Measurements from ENCODE around the gene RUSC2. TPM values are rescaled to one million over a fixed set of nuclear protein-coding genes. Genes with fewer than 3 reads are reported as not detected.
A peak's percentile ranks its signal among the peaks of the same experiment; 100 is the strongest.
"Not testable (repeated sequence)": the region's sequence is repeated elsewhere in the genome, so short reads cannot be mapped to it uniquely, and the experiment has no call there.

Gene RUSC2
- total RNA-seq, 1 donor from 2014 or later, result 29.8 TPM

DNA sequence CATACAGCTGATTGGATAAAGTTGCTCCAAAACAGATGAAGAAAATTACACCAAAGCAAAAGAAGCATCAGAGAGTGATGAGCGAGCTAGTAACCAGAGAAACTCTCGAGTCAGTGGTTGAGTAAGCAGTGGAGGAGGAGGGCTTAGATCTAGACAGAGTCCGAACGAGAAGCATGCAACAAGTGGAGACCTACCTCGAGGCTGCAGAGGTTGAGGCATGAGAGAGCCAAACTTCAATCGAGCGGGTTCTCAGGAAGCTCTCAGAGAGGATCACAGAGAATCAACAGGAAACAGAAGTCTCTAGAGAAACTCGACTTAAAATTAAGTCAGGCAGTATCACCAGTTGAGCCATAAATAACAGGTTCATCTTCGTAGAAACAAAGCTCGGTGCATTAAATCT is 6.1 kb downstream of the RUSC2 start:
- DNase-seq (ENCODE audit: low spot score), result no peak

DNA sequence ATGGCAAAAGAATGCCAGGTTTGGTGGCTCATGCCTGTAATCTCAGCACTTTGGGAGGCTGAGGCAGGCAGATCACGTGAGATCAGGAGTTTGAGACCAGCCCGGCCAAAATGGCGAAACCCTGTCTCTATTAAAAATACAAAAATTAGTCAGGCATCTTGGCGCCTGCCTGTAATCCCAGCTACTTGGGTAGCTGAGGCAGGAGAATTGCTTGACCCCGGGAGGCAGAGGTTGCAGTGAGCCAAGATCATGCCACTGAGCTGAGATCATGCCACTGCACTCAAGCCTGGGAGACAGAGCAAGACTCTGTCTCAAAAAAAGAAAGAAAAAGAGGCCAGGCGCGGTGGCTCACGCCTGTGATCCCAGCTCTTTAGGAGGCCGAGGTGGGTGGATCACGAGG is 8.3 kb downstream of the RUSC2 start:
- DNase-seq (ENCODE audit: low spot score), result not testable (repeated sequence)

DNA sequence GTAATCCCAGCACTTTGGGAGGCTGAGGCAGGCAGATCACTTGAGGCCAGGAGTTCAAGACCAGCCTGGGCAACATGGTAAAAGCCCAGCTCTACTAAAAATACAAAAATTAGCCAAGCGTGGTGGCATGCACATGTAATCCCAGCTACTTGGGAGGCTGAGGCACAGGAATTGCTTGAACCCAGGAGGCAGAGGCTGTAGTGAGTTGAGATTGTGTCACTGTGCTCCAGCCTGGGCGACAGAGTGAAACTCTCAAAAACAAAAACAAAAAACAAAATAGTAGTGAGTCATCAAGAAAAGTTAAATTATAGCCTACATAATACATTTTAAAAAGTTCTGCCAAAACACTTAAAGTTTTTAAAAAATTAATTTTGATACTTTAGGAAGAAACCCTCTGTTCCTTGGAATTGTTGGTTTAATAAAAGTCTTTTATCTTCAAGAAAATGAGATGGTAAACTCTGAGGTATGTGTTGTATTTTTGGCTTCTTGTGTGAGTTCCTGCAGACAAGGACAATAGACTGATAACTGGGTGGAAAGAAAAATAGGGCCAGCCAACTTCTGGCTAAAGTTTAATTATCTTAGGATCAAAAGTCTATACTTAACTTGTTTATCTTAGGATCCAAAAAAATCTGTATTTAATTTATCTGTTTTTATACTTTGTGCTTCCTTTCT is 9.3 kb downstream of the RUSC2 start:
- no peak for DNase-seq (ENCODE audit: low spot score)

DNA sequence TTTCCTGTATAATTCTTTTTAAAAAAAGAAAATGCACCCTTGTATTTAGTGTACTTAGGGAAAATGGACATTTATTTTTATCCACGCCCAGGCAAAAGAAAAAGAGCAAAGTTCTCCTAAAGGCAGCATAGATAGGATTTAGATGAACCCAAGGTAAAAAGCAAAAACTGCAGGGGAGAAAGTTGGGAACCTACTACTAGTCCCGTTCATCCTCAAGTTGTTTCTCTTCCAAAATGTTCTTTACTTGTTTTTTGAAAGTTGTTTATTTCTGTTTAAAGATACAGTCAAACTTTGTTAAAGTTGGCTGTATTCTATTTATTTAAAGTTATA is 9.8 kb downstream of the RUSC2 start:
- DNase-seq (ENCODE audit: low spot score), result no peak

DNA sequence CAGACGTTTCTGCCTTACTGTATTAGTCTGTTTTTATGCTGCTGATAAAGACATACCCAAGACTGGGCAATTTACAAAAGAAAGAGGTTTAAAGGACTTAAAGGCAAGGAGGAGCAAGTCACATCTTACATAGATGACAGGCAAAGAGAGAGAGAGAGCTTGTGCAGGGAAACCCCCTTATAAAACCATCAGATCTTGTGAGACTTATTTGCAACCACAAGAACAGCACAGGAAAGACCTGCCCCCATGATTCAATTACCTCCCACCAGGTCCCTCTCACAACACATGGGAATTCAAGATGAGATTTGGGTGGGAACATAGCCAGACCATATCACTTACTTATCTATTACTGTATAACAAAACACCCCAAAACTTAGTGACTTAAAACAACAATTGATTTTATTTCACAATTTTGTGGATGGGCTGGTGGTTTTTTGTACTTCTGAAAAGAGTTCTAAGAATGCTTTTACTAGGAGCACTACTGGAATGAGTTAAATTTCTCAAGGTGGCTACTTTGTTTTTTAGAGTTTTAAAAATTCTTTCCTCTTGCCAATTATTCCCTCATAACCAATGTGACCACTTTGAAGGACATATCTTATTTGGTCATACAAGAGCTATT is 10.3 kb downstream of the RUSC2 start:
- DNase-seq (ENCODE audit: low spot score), result no peak

DNA sequence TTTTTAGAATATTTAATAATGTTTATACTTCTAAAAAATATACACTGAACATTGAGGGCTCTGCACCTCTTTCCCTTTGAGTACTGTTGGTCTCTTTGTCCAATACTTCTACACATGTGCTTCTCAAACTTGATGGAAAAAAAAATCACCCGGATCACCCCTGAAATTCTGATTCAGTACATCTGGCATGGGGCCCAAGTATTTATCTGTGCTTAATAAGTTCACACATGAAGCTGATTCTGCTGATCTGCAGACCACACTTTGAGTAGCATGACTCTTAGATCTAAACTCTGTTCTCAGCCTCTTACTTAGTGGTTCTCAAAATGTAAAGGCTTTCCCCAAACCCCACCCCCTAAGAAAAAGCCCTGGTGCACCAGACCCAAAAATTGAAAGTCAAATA is 12.0 kb downstream of the RUSC2 start:
- DNase-seq (ENCODE audit: low spot score), result no peak

DNA sequence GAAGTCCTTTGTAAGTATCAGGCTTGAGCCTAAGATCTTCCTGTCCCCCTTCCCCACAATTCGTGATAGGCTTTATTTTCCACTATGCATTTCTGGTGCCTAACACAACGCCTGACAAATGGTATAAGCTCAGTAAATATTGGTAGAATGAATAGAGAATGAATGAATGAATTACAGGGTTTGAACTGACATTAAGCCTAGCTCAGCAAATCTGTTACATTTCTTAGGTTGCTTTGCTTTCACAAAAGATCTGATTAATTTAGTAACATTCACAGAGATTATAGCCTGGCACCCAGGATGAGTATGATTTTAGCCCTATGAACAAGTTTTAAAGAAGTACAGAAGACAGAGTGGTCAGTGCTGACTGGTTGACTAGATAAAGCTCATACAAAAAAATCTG is 16.4 kb downstream of the RUSC2 start:
- DNase-seq (ENCODE audit: low spot score), result no peak

DNA sequence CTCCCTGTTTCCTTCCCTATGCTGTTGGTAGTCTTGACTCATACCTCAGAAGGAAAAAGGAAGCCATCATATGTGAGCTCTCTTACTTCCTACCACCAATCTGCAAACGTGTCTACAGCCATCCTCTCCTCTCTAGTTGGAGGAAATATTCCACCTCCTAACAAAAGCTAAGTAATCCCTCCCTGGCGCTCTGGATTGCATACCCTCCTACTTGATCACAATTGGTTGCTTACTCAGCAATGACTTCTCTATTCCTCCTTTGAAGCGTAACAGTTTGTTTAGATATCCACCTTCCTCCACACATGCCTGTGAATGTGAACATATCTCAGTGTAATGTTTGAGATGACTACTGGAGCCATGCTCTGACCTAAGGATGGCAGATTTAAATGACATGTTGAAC is 18.2 kb downstream of the RUSC2 start:
- DNase-seq (ENCODE audit: low spot score), result no peak

DNA sequence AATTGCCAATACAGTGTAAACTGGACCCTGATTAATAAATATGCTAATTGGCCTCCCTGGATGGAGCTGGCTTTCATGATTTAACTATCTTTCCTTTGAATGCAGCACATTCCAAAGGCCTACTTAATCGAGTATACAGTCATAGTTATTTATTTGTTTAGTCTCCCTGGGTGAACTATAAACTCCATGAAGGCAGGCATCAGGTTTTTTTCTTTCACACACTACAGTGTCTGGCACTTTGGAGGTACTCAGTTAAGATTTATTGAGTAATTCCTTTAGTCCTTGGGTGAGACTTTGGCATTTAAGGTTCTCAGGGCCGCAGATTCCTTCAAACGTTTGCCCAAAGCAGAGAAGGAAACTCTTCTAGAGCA is 20.5 kb downstream of the RUSC2 start:
- no peak for DNase-seq (ENCODE audit: low spot score)

DNA sequence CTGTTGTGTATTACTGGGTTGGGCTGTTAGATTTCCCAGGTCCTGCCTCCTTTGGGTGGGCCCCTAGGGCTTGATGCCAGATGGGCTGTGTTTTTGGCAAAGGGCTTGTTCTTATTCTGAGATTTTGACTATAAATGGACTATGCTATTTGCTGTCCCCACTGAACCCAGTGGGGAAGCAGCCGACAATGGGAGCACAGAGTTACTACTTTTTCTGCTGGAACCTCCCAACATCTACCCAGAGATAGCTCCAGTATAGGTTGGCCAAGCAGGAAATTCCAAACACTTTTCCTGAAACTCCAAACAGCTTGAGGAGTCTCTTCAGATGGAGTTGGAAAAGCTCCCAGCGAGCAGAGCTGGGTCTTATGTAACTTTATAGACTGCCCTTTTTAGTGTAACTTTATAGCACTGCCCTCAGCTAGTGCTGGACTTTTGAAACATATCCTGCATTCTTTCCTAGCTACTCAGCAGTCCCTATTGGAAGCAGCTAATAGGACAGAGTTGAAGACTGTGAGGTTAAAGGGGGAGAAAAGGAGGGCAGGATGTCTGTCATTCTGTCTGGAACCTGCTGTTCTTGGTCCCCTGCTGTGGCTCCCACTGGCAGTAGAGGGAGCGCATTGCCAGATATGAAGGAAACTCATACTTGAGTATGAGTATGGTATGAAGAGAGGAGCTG is 21.0 kb downstream of the RUSC2 start:
- DNase-seq (ENCODE audit: low spot score), result peak; percentile 80

DNA sequence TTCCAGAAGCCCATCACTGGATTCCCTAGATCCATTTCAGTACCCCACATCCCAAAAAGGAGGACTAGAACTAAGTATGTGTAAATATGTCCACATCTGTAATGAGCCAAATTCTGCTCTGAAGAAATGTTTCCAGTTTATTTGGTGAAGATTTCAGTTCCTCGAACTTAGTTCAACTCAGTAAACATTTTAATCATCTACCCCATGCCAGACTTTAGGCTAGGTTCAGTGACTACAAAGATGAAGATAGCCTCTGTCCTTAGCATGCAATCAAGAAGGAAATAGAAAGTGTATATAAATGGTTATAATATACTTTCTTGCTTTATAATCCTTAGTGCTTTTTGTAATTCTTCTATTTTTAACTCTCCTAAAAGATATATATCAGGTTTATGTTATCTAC is 21.5 kb downstream of the RUSC2 start:
- DNase-seq (ENCODE audit: low spot score), result no peak

DNA sequence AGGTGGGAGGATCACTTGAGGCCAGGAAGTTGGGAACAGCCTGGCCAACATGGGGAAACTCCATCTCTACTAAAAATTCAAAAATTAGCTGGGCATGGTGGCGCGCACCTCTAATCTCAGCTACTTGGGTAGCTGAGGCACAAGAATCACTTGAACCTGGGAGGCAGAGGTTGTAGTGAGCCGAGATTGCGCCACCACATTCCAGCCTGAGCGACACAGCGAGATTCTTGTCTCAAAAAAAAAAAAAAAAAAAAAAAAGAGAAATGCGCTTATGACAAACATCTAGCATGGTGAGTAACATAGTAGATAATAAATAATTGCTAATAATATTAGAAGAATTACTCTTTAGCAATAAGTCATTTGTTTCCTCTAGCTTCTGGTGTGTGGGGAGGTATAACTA is 25.9 kb downstream of the RUSC2 start:
- no peak for DNase-seq (ENCODE audit: low spot score)

DNA sequence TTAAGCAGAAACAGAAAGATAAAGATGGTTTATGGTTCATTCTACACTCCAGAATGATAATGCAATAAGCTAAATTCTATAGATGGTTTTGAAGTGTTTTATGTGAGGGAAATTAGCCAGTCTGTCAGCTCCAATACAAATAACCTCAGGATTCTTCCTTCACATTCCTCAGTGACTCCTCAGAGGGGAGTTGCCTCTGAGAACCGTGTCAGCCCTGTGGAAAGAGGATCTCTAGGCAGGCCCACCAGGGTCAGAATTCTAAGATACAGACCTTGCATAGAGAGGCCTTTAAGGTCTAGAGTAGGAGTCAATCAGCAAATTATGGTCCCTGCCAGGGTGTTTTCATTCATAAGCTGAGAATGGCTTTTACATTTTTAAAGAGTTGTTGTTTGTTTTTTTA is 26.6 kb downstream of the RUSC2 start:
- no peak for DNase-seq (ENCODE audit: low spot score)

DNA sequence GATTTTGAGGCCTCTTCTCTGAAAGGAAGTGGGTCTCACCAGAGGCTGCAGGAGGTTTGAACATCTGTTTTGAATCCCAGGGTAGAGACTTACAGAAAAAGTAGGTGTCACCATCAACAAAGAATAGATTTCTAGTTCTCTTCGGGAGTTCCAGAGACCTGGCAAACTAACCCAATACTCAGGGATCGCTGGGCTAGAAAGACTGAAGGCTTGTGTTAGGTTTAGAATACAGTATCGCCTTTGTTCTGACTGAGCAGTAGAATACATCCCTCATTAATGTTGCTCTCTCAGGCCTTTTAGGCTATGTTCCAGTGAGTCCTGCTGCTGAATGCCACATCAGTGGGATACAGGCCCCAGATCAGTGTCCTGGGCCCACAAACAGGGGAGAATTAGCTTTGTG is 27.2 kb downstream of the RUSC2 start:
- no peak for DNase-seq (ENCODE audit: low spot score)

DNA sequence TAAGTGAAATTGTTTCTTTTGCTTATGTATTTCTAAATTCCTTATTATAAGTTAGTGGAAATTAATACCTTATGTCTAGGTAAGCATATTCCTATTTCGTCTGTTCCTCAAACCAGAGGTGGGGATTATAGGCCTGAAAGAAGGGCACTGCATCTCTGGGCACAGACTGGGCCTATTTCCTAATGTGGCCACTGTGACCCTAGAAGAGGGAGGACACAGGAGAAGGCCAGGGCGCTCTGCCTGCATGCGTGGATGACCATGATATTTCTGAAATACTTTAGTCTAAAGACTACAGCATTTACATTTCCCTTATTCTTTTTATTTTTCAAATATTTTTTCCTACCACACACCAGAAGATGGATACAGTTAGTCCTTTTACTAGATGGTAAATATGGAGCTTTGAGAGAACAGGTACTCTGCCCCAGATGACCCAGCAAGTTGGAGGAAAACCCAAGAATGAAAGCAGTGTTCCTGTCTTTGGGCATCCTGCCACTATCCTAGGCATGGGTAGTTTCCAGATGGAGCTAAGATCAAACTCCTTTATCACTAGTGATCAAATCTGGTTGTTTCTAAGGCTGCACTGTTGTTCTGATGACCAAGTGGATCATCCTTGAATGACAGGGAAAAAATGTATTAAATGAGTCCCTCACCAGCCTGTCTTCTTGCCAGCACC is 27.8 kb downstream of the RUSC2 start:
- no peak for DNase-seq (ENCODE audit: low spot score)

DNA sequence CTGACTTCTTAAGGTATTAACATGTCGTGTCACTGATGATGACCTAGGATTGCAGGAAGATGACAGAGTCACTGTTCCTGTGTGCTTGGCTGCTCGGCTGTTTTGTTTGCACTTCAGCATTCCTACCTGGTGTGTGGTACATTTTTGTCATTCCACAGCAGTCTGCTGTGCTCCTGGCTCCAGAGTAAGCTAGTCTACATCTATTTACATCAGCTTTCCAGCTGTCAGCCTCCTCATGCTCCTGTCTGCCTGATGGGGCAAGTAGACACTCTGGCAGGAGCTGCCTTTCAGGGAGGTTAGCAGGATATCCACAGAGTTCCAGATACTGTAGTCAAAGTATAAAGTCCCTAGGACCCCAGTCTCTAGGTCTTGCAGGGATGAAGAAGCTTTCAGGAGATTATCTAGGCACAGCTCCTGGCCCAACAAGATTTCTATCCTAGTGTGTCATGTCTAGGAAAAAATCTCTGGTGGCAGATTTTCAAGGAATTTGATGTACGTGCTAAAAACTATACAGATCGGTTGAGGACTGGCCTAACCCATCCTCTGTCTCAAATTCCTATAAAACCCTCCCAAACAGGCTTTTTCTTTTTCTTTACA is 28.4 kb downstream of the RUSC2 start:
- no peak for DNase-seq (ENCODE audit: low spot score)

DNA sequence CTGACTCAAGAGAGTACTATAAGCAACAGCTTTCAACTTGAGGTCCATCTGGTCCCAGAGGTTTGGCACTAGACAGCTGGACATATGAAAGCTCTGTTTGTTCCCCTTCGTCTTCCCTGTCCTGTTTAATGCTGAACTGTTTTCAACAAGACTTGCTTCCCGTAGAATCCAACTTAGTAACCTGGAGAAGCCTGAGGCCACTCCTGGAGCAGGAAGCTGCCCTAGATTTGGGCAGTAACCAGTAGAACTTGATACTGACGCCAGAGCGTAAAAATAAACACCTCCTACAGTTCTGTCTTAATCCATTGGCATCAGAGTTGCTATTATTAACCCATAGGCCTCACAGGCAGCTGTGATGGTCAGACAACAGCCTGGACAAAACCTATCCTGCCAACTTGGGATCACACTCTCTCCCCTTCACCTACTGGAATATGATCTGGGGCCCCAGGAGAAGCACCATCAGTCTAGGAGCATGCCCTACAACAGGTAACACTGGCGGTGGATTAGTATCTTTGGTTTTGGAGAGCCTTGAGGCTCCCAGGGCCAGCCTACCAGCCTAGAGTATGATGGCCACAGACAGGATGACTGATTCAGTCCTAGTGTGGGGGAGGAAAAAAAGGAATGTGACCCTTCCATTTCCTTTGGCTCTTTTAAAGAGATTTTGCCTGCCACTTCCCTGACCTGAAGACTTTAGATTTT is 29.2 kb downstream of the RUSC2 start:
- no peak for DNase-seq (ENCODE audit: low spot score)

DNA sequence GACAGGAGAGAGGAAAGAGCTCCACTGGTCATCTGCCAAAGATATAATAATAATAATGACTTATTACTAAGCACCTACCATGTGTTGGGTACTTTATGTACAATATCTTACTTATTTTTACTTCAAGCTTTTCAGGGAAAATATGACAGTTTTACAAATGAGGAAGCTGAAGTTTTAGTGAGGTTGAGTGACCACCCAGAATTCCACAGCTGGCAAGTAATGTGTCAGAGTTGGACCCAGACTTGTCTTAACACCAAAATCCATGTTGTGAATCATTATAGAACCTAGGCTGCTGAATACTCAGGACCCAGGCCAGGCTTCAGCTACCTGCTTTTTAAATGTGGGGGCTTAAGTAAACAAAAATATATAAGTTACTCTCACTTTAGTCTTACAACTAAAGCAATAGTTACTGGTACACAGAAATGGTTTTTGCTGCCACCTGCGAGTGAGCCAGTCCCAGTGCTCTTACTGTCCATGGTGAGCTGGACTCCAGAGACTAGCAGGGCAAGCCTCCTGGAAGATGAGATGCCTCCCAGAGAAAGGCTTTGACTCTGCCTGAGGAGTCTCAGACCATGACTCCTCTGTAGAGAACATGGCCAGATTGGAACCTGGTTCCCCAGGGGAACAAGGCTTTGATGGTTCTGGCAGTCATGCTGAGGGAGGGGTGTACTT is 29.9 kb downstream of the RUSC2 start:
- DNase-seq (ENCODE audit: low spot score), result no peak

DNA sequence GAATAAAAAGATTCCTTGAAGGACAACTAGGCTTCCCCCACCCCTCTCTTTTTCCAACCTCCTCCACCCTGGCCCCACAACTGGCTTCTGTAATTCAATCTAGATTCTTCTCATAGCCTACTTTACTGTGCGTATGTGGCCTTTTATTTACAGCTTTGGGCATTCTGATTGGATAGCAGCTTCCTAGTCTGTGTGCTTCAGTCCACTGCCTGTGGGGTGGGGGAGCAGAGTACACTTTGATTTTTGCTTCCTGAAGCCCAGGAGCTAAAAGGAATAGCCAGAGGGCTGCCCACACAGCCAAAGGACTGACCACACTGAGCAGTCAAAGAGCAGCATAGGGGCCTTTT is 30.4 kb downstream of the RUSC2 start:
- DNase-seq (ENCODE audit: low spot score), result no peak

DNA sequence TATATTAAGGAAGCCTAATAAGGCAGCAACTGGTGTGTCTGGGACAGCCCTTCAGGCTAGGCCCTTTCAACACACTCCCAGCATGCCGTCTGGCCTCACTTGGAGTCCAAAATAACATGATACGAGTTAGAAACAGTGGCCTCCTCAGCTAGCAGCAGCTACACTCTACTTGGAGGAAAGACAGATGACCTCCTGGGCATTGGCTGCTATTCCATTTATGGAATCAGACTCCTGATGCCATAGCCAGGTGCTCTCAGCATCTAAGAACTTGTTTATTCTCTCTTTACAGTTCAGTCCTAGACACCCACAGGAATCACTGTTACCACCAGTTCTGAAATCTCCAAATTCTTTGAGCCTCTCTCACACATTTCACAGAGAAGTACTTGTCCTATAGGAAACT is 31.8 kb downstream of the RUSC2 start:
- no peak for DNase-seq (ENCODE audit: low spot score)

DNA sequence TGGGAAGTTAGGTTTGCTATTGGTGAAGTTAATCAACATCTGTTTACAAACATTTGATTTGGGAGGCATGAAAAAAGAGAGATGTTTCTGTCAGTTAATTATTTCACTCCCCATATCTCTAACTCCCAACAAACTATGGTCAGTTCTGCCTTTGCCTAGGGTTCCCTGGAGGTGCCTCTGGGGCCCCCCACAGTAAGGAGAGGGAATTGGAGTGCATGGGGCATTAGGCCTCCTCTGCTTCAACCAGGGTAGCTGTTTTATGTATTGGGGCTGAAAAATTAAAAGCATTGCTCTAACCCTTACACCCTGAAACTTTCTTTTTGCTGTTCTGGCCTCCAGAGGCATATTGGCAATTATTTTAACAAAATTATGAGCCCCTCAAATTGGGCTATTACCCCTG is 32.3 kb downstream of the RUSC2 start:
- DNase-seq (ENCODE audit: low spot score), result no peak

DNA sequence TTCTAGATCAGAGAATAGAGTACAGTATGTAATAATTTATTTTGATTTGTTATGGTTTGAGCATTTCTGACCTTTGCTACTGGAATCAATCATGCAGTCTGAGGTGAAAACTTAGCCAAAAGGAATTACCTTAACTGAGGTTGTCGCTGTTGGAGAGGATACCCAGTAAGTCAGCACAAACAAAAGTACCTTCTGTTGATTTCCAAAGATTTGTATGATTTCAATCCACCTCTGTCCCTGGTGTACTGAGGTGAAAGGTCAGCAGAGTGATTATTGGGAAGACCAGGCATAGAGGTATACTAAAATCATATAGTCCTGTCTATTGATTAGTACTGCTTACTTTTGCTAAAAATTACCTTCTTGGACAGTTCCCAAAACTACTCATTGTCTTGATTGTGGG is 32.8 kb downstream of the RUSC2 start:
- no peak for DNase-seq (ENCODE audit: low spot score)

All from ureter (tissue), 1 donor.